ENCODE results near the gene CPE.

GRCh38 chr4:165502916-165503907 is 124.4 kb downstream of the CPE start:
- no peak for TF ChIP-seq CTCF (IDR thresholded peaks at IDR 0.05)
- TF ChIP-seq POLR2A (IDR thresholded peaks at IDR 0.05): no peak
